H1 (cell line): ENCODE results near the gene UGT1A3. TPM values are rescaled to one million over a fixed set of nuclear protein-coding genes. Genes with fewer than 3 reads are reported as not detected.

Experiments used
- CTCF ChIA-PET: fragments of 300-600 bp; sonication (Branson Sonifier 250); formaldehyde crosslinking; loops from one replicate; lab custom pipeline; 2021; ENCODE audit not compliant: partially characterized antibody; lab: Charles Lee
- POLR2A ChIA-PET: fragments of 300-600 bp; sonication (Branson Sonifier 250); formaldehyde crosslinking; loops from one replicate; lab custom pipeline; 2021; ENCODE audit warnings: inconsistent platforms; ENCODE audit not compliant: partially characterized antibody; lab: Charles Lee
- DNase-seq, 2 experiments: peaks; one replicate each; pipeline versions ENCODE4 v3.0.0 to v3.0.0-alpha.2; 2010 to 2022; ENCODE audit warnings: low spot score in 2 of 2, low read depth in 1 of 2, mixed read lengths in 1 of 2
- FAIRE-seq: peaks from 2 replicates; lab custom pipeline; 2011; peaks lifted over from hg19 to GRCh38; lab: Jason Lieb, UNC
- H2AFZ ChIP-seq: 2 replicates; pipeline ENCODE4 v1.8.1; 2012; ENCODE audit warnings: low read length, inconsistent platforms
- H2AK5ac ChIP-seq: 2 replicates; pipeline ENCODE4 v1.6.1; 2013; ENCODE audit warnings: low read depth, low read length
- H2BK120ac ChIP-seq: replicated peaks from 2 replicates; pipeline ENCODE3; 2013; ENCODE audit warnings: low read depth, low read length, inconsistent platforms
- H2BK12ac ChIP-seq: 2 replicates; pipeline ENCODE4 v1.6.1; 2013; ENCODE audit warnings: low read depth, low read length
- H2BK15ac ChIP-seq: 2 replicates; pipeline ENCODE4 v1.6.1; 2013; ENCODE audit warnings: low read length
- H2BK20ac ChIP-seq: 2 replicates; pipeline ENCODE4 v1.6.1; 2013; ENCODE audit warnings: low read length
- H2BK5ac ChIP-seq: 2 replicates; pipeline ENCODE4 v1.6.1; 2013; ENCODE audit warnings: low read depth, low read length
- H3K14ac ChIP-seq: 2 replicates; pipeline ENCODE4 v1.6.1; 2013; ENCODE audit warnings: inconsistent platforms; ENCODE audit not compliant: insufficient read length
- H3K18ac ChIP-seq: 2 replicates; pipeline ENCODE4 v1.6.1; 2013; ENCODE audit warnings: low read length; ENCODE audit errors: extremely low read depth
- H3K23ac ChIP-seq: 2 replicates; pipeline ENCODE4 v1.6.1; 2013; ENCODE audit warnings: inconsistent platforms; ENCODE audit not compliant: insufficient read length
- H3K23me2 ChIP-seq: 2 replicates; pipeline ENCODE4 v1.6.1; 2013; ENCODE audit warnings: low read depth, low read length
- H3K27ac ChIP-seq: 2 replicates; pipeline ENCODE4 v1.6.1; 2011; ENCODE audit warnings: low read depth, low read length, inconsistent platforms
- H3K27me3 ChIP-seq, 4 experiments: replicated peaks in 1 of 4; 1 replicate in 1 of 4; 2 replicates in 3 of 4; pipeline versions ENCODE4 v1.6.1 to v1.8.1; 2011 to 2013; ENCODE audit warnings: low read length in 3 of 4, mild to moderate bottlenecking in 3 of 4, inconsistent platforms in 2 of 4, mixed read lengths in 2 of 4, moderate library complexity in 1 of 4; ENCODE audit not compliant: control insufficient read depth in 3 of 4, insufficient read depth in 3 of 4; ENCODE audit errors: extremely low read depth in 1 of 4
- H3K36me3 ChIP-seq, 4 experiments: 2 replicates each; pipeline versions ENCODE4 v1.6.1 to v1.8.1; 2011 to 2013; ENCODE audit warnings: mild to moderate bottlenecking in 4 of 4, low read length in 3 of 4, moderate library complexity in 2 of 4, control low read depth in 1 of 4, inconsistent platforms in 1 of 4; ENCODE audit not compliant: insufficient read depth in 4 of 4, control insufficient read depth in 2 of 4
- H3K4ac ChIP-seq: replicated peaks from 2 replicates; pipeline ENCODE3; 2013; ENCODE audit warnings: low read length, low read depth, mixed read lengths, inconsistent platforms; ENCODE audit not compliant: insufficient read length
- H3K4me1 ChIP-seq, 4 experiments: replicated peaks in 1 of 4; 1 replicate in 1 of 4; 2 replicates in 3 of 4; pipeline versions ENCODE4 v1.6.1 to v1.8.1; 2011 to 2013; ENCODE audit warnings: low read length in 3 of 4, inconsistent platforms in 2 of 4, mixed read lengths in 1 of 4; ENCODE audit not compliant: insufficient read depth in 4 of 4, control insufficient read depth in 3 of 4
- H3K4me2 ChIP-seq, 2 experiments: 2 replicates each; pipeline versions ENCODE4 v1.6.1 to v1.8.1; 2011 to 2013; ENCODE audit warnings: low read depth in 2 of 2, low read length in 2 of 2, control low read depth in 1 of 2, inconsistent platforms in 1 of 2, mild to moderate bottlenecking in 1 of 2; ENCODE audit not compliant: insufficient read depth in 1 of 2
- H3K4me3 ChIP-seq, 4 experiments: fragments of 200-600, 300-600 bp in 1 of 4; sonication (generic), shearing (Covaris generic), sonication (Bioruptor Twin) in 1 of 4; 2 replicates each; pipeline versions ENCODE4 v1.5.1 to v1.8.1; 2011 to 2016; ENCODE audit warnings: low read length in 4 of 4, low read depth in 3 of 4, control low read depth in 2 of 4, inconsistent platforms in 2 of 4, mild to moderate bottlenecking in 2 of 4, mixed read lengths in 1 of 4, moderate library complexity in 1 of 4; ENCODE audit not compliant: insufficient read depth in 2 of 4; ENCODE audit errors: extremely low read depth in 1 of 4
- H3K56ac ChIP-seq: replicated peaks from 2 replicates; pipeline ENCODE3; 2013; ENCODE audit warnings: low read depth, mild to moderate bottlenecking, mixed read lengths, low read length, inconsistent platforms; ENCODE audit not compliant: insufficient read length
- H3K79me1 ChIP-seq: 2 replicates; pipeline ENCODE4 v1.6.1; 2013; ENCODE audit warnings: low read depth, low read length, control low read depth
- H3K79me2 ChIP-seq, 2 experiments: 2 replicates each; pipeline versions ENCODE4 v1.6.1 to v1.8.1; 2012 to 2013; ENCODE audit warnings: low read length in 2 of 2, mild to moderate bottlenecking in 2 of 2, inconsistent platforms in 1 of 2; ENCODE audit not compliant: insufficient read depth in 2 of 2, control insufficient read depth in 1 of 2
- H3K9ac ChIP-seq, 4 experiments: replicated peaks in 1 of 4; 1 replicate in 1 of 4; 2 replicates in 3 of 4; pipeline versions ENCODE4 v1.6.1 to v1.8.1; 2011 to 2013; ENCODE audit warnings: low read depth in 3 of 4, low read length in 3 of 4, control low read depth in 2 of 4, mild to moderate bottlenecking in 2 of 4, moderate library complexity in 2 of 4, inconsistent platforms in 1 of 4; ENCODE audit errors: extremely low read depth in 1 of 4
- H3K9me3 ChIP-seq, 2 experiments: 2 replicates each; pipeline versions ENCODE4 v1.6.1 to v1.8.1; 2012 to 2013; ENCODE audit warnings: mild to moderate bottlenecking in 2 of 2, moderate library complexity in 2 of 2, control low read depth in 1 of 2, inconsistent platforms in 1 of 2, low read depth in 1 of 2, low read length in 1 of 2, mixed read lengths in 1 of 2; ENCODE audit not compliant: insufficient read depth in 2 of 2
- H4K20me1 ChIP-seq, 2 experiments: replicated peaks in 1 of 2; 2 replicates each; pipeline versions ENCODE3 to v1.8.1; 2011 to 2013; ENCODE audit warnings: inconsistent platforms in 2 of 2, low read length in 2 of 2, mild to moderate bottlenecking in 1 of 2; ENCODE audit not compliant: insufficient read depth in 2 of 2, control insufficient read depth in 1 of 2
- H4K5ac ChIP-seq: 2 replicates; pipeline ENCODE4 v1.6.1; 2013; ENCODE audit warnings: low read length, low read depth, mixed read lengths, inconsistent platforms; ENCODE audit not compliant: insufficient read length
- H4K8ac ChIP-seq: 2 replicates; pipeline ENCODE4 v1.8.0; 2013; ENCODE audit warnings: mild to moderate bottlenecking, moderate library complexity, low read length, inconsistent platforms; ENCODE audit not compliant: insufficient read depth; ENCODE audit errors: extremely low read depth
- H4K91ac ChIP-seq: replicated peaks from 2 replicates; pipeline ENCODE3; 2013; ENCODE audit warnings: low read length, mixed read lengths, inconsistent platforms; ENCODE audit not compliant: insufficient read length
- ASH2L ChIP-seq: fragments of 200-600, 300-600 bp; sonication (generic); IDR thresholded peaks from one replicate; pipeline ENCODE4 v1.7.1; 2017; ENCODE audit warnings: low read length
- BACH1 ChIP-seq: IDR thresholded peaks from 2 replicates; pipeline ENCODE4 v1.6.1; 2012; ENCODE audit warnings: low read length, improper control_type of control experiment
- CHD2 ChIP-seq: IDR thresholded peaks from 2 replicates; pipeline ENCODE4 v1.6.1; 2012; ENCODE audit warnings: low read length, improper control_type of control experiment
- CTBP2 ChIP-seq: IDR thresholded peaks from 2 replicates; pipeline ENCODE4 v1.7.0; 2011; ENCODE audit warnings: borderline replicate concordance, mild to moderate bottlenecking, moderate library complexity, mixed read lengths, low read length; ENCODE audit not compliant: insufficient read depth, insufficient read length
- KDM4A ChIP-seq: IDR thresholded peaks from one replicate; pipeline ENCODE4 v1.7.1; 2012; ENCODE audit warnings: low read depth, mild to moderate bottlenecking, moderate library complexity, low read length, inconsistent platforms; ENCODE audit not compliant: severe bottlenecking
- RAD21 ChIP-seq, 2 experiments: IDR thresholded peaks in 1 of 2; conservative IDR thresholded peaks in 1 of 2; 2 replicates each; pipeline ENCODE4 v1.6.1; 2011; ENCODE audit warnings: low read depth in 2 of 2, low read length in 2 of 2, improper control_type of control experiment in 1 of 2, inconsistent platforms in 1 of 2, mild to moderate bottlenecking in 1 of 2, moderate library complexity in 1 of 2
- RFX5 ChIP-seq: IDR thresholded peaks from 2 replicates; pipeline ENCODE4 v1.6.1; 2011; ENCODE audit warnings: low read depth, low read length, improper control_type of control experiment, borderline replicate concordance
- SIX5 ChIP-seq: IDR thresholded peaks from 2 replicates; pipeline ENCODE4 v1.6.1; 2011; ENCODE audit warnings: mild to moderate bottlenecking, low read depth, low read length
- SP2 ChIP-seq: IDR thresholded peaks from 2 replicates; pipeline ENCODE4 v1.6.1; 2012; ENCODE audit warnings: mild to moderate bottlenecking, low read length, inconsistent platforms
- YY1 ChIP-seq: IDR thresholded peaks from 2 replicates; pipeline ENCODE4 v1.6.1; 2011; ENCODE audit warnings: low read depth, mild to moderate bottlenecking, low read length
- ZNF274 ChIP-seq: IDR thresholded peaks from 2 replicates; pipeline ENCODE4 v1.7.0; 2012; ENCODE audit warnings: low read length, borderline replicate concordance; ENCODE audit errors: extremely low read depth
- WGBS, 2 experiments: shearing (Covaris generic) in 1 of 2; methylation state at CpG; one replicate each; pipeline versions ENCODE4 v1.1.6 to v1.1.7; 2013 to 2015; ENCODE audit warnings: low lambda C conversion rate in 2 of 2, mixed read lengths in 2 of 2, inconsistent platforms in 1 of 2, low coverage in 1 of 2, missing lambda C conversion rate in 1 of 2; ENCODE audit not compliant: insufficient replicate concordance in 2 of 2, insufficient coverage in 1 of 2, insufficient read length in 1 of 2; ENCODE audit errors: extremely low coverage in 1 of 2, missing lambda C conversion rate in 1 of 2; 5-methylcytosine and 5-hydroxymethylcytosine counted together
- polyA plus RNA-seq, 7 experiments: library from polyadenylated mRNA; depleted of rRNA in 3 of 7; stranded (reverse) in 5 of 7; unstranded in 2 of 7; fragments of >200 nt in 5 of 7; fragments of 200-250 nt in 2 of 7; gene quantifications; 1 replicate in 5 of 7; 2 replicates in 1 of 7; 4 replicates in 1 of 7; pipeline versions ENCODE4 v1.2.1 to v1.2.3, GENCODE V29; 2011 to 2013; ENCODE audit warnings: missing spikeins in 2 of 7, mixed read lengths in 2 of 7
- total RNA-seq: library from RNA; stranded (reverse); fragmentation: NEBNext Ultra II Directional; extraction: Animal tissue kit (Norgen Biotek cat#: 25700); gene quantifications from 2 replicates; pipeline ENCODE4 v1.2.1, GENCODE V29; 2021
- TF ChIP-seq, protein P1 (sequence below): IDR thresholded peaks from 2 replicates; pipeline ENCODE4 v1.6.1; 2011; ENCODE audit warnings: low read length, improper control_type of control experiment

UGT1A3 gene
- total and polyA plus RNA-seq, 2 of the 8 experiments (the other 6 are each of a cell fraction or from before 2014, with no cell fraction given): not detected

DNA sequence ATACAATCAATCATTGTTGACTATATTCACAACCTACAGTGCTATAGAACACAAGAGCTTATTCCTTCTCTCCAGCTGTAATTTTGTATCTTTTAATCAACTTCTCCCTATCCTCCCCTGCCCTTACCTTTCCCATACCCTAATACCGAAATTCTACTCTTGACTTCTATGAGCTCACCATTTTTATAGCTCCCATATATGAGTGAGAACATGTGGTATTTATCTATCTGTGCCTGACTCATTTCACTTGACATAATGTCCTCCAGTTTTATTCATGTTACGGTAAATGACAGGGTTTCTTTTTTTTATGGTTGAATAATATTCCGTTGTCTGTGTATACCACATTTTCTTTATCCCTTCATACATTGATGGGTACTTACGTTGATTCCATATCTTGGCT is 51.9 kb downstream of the UGT1A3 start:
- Histone ChIP-seq H4K91ac (no peak overlapping the region), H3K56ac (no peak overlapping the region), H2BK15ac (no peak overlapping the region), H4K8ac (no peak overlapping the region), H2BK12ac (no peak overlapping the region), H2BK20ac (no peak overlapping the region), H3K9me3 (peaks cover 9% of the 10 kb centered on the region in 2 experiments; a peak in 3 of 4 replicates), H3K27ac (no peak overlapping the region), H3K79me1 (no peaks in the 10 kb centered on the region), H3K4me3 (no peak overlapping the region), H4K5ac (no peak overlapping the region), H3K27me3 (no peaks in the 10 kb centered on the region), H3K14ac (no peak overlapping the region), H3K23me2 (no peaks in the 10 kb centered on the region; the same call in 1 of the 2 replicates), H2BK120ac (no peak overlapping the region), H2BK5ac (no peak overlapping the region), H2AK5ac (no peak overlapping the region), H3K36me3 (no peaks in the 10 kb centered on the region), H3K4ac (no peak overlapping the region), H3K4me2 (no peak overlapping the region), H3K79me2 (no peaks in the 10 kb centered on the region), H3K4me1 (no peaks in the 10 kb centered on the region), H3K18ac (no peak overlapping the region), H2AFZ (no peak overlapping the region), H3K23ac (no peak overlapping the region), H4K20me1 (no peaks in the 10 kb centered on the region), H3K9ac (no peak overlapping the region)
- ChIA-PET POLR2A (no interaction called here), CTCF (no interaction called here)
- 86 to 100% methylated on average over 1 to 4 of the region's 4 CpGs for WGBS, 2 experiments
- FAIRE-seq (no peak), DNase-seq (no peak)
- TF ChIP-seq YY1 (no peak), SIX5 (no peak), CHD2 (no peak), RAD21 (IDR thresholded peaks at IDR 0.05 in 1 of 2, conservative IDR thresholded peaks at IDR 0.05 in 1 of 2; ENCODE audit: low read depth in 2 of 2, low read length in 2 of 2) (no peak), KDM4A (no peak), BACH1 (no peak), ZNF274 (no peak), RFX5 (no peak), SP2 (no peak), CTBP2 (no peak), ASH2L (no peak)
- TF ChIP-seq, protein P1, sequence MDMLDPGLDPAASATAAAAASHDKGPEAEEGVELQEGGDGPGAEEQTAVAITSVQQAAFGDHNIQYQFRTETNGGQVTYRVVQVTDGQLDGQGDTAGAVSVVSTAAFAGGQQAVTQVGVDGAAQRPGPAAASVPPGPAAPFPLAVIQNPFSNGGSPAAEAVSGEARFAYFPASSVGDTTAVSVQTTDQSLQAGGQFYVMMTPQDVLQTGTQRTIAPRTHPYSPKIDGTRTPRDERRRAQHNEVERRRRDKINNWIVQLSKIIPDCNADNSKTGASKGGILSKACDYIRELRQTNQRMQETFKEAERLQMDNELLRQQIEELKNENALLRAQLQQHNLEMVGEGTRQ: no peak
